HepG2 (cell line): ENCODE data around the gene HES1. TPM values are rescaled to one million over a fixed set of nuclear protein-coding genes. Genes with fewer than 3 reads are reported as not detected.

ENCODE experiments used
- ARID2 ChIP-seq: sonication (generic); formaldehyde crosslinking; IDR thresholded peaks from 2 replicates; pipeline ENCODE4 v1.8.1; 2022; ENCODE audit warnings: mild to moderate bottlenecking, missing genetic modification reagents, borderline replicate concordance
- FIP1L1 ChIP-seq: fragments of 200-400 bp; formaldehyde crosslinking; IDR thresholded peaks from 2 replicates; pipeline ENCODE4 v1.6.1; 2018; ENCODE audit warnings: low read depth, mild to moderate bottlenecking, low read length, moderate library complexity, borderline replicate concordance; ENCODE audit not compliant: insufficient read depth
- KDM3A ChIP-seq: IDR thresholded peaks from 2 replicates; pipeline ENCODE4 v1.6.1; 2018; ENCODE audit warnings: low read depth, missing compliant biosample characterization
- KLF15 ChIP-seq: sonication (generic); formaldehyde crosslinking; IDR thresholded peaks from 2 replicates; pipeline ENCODE4 v1.8.1; 2023; ENCODE audit warnings: borderline replicate concordance, mild to moderate bottlenecking, inconsistent platforms, missing genetic modification reagents, mixed read lengths
- KLF16 ChIP-seq, 2 experiments: sonication (generic) in 1 of 2; formaldehyde crosslinking in 1 of 2; IDR thresholded peaks; 2 replicates each; pipeline versions ENCODE4 v1.6.1 to v1.8.0; 2016 to 2023; ENCODE audit warnings: missing genetic modification reagents in 2 of 2, missing compliant biosample characterization in 1 of 2
- MTA1 ChIP-seq: sonication (generic); formaldehyde crosslinking; IDR thresholded peaks from 2 replicates; pipeline ENCODE4 v1.4.0; 2020; ENCODE audit warnings: missing genetic modification reagents, mild to moderate bottlenecking, borderline replicate concordance
- MXI1 ChIP-seq: IDR thresholded peaks from 3 replicates; pipeline ENCODE4 v1.6.1; 2012; ENCODE audit warnings: low read depth, low read length, inconsistent platforms, borderline replicate concordance
- NRL ChIP-seq: sonication (generic); formaldehyde crosslinking; IDR thresholded peaks from 2 replicates; pipeline ENCODE4 v1.5.0; 2020; ENCODE audit warnings: missing genetic modification reagents, mild to moderate bottlenecking, moderate library complexity, borderline replicate concordance
- PPARG ChIP-seq: conservative IDR thresholded peaks from 2 replicates; pipeline ENCODE4 v1.6.1; 2016; ENCODE audit warnings: missing biosample characterization, missing genetic modification reagents
- THYN1 ChIP-seq: sonication (generic); formaldehyde crosslinking; IDR thresholded peaks from 2 replicates; pipeline ENCODE4 v1.8.1; 2023; ENCODE audit warnings: low read depth, mild to moderate bottlenecking, moderate library complexity, missing genetic modification reagents, borderline replicate concordance
- ZNF646 ChIP-seq: sonication (generic); formaldehyde crosslinking; IDR thresholded peaks from 2 replicates; pipeline ENCODE4 v1.9.0; 2021; ENCODE audit warnings: mild to moderate bottlenecking, missing genetic modification reagents
- ZNF724P ChIP-seq: sonication (generic); formaldehyde crosslinking; IDR thresholded peaks from 2 replicates; pipeline ENCODE4 v1.8.0; 2022; ENCODE audit warnings: missing genetic modification reagents, borderline replicate concordance
- ZNF891 ChIP-seq: sonication (generic); formaldehyde crosslinking; IDR thresholded peaks from 2 replicates; pipeline ENCODE4 v1.5.0; 2020; ENCODE audit warnings: mild to moderate bottlenecking, missing genetic modification reagents
- polyA plus RNA-seq, 8 experiments: library from polyadenylated mRNA; depleted of rRNA in 3 of 8; stranded (reverse) in 7 of 8; unstranded in 1 of 8; fragments of >200 nt; fragmentation: Illumina TruSeq in 4 of 8; extraction: Trizol in 4 of 8; gene quantifications; 2 replicates each; pipeline versions ENCODE4 v1.2.1 to v1.2.3, GENCODE V29; 2011 to 2016; ENCODE audit warnings: low read depth in 4 of 8, missing spikeins in 1 of 8, mixed read lengths in 1 of 8; ENCODE audit not compliant: insufficient read depth in 1 of 8
- total RNA-seq, 5 experiments: library from RNA; depleted of rRNA; stranded (reverse); fragments of >200 nt; fragmentation: Illumina TruSeq; extraction: Trizol; gene quantifications; 2 replicates each; pipeline ENCODE4 v1.2.3, GENCODE V29; 2016; ENCODE audit warnings: low read depth in 1 of 5
- TF ChIP-seq, protein P1 (sequence below): sonication (generic); formaldehyde crosslinking; IDR thresholded peaks from 2 replicates; pipeline ENCODE4 v1.4.0; 2020; ENCODE audit warnings: missing genetic modification reagents
- TF ChIP-seq, protein P2 (sequence below): sonication (generic); formaldehyde crosslinking; IDR thresholded peaks from 2 replicates; pipeline ENCODE4 v1.4.0; 2020; ENCODE audit warnings: mild to moderate bottlenecking, missing genetic modification reagents

The HES1 gene
- total and polyA plus RNA-seq, 2 of the 13 experiments (the other 11 are each of a cell fraction or from before 2014, with no cell fraction given), result 15.4 to 19.8 TPM

GRCh38 chr3:194137506-194138474 lies 1.8 kb downstream of the HES1 start (continued):
- TF ChIP-seq ZNF646 (CRISPR knock-in tag) (0 out of 2 replicates have a peak, but pooled peaks have one; percentile 36), KDM3A (CRISPR knock-in tag) (0 out of 2 replicates have a peak, but pooled peaks have one; percentile 72), ZNF724P (CRISPR knock-in tag) (peak; percentile 5; the same call in 1 of the 2 replicates), MXI1 (peak; percentile 34; the same call in 1 of the 3 replicates), NRL (CRISPR knock-in tag) (peak; percentile 42; the same call in 1 of the 2 replicates), THYN1 (no peak), ZNF891 (CRISPR knock-in tag) (peak; percentile 41; the same call in 1 of the 2 replicates), MTA1 (peak; percentile 50; the same call in 1 of the 2 replicates), KLF16 (CRISPR knock-in tag; IDR thresholded peaks at IDR 0.05) (no peak), FIP1L1 (no peak), KLF15 (CRISPR knock-in tag) (no peak), ARID2 (CRISPR knock-in tag) (0 out of 2 replicates have a peak, but pooled peaks have one; percentile 33), PPARG (no peak)
- TF ChIP-seq, protein P1, sequence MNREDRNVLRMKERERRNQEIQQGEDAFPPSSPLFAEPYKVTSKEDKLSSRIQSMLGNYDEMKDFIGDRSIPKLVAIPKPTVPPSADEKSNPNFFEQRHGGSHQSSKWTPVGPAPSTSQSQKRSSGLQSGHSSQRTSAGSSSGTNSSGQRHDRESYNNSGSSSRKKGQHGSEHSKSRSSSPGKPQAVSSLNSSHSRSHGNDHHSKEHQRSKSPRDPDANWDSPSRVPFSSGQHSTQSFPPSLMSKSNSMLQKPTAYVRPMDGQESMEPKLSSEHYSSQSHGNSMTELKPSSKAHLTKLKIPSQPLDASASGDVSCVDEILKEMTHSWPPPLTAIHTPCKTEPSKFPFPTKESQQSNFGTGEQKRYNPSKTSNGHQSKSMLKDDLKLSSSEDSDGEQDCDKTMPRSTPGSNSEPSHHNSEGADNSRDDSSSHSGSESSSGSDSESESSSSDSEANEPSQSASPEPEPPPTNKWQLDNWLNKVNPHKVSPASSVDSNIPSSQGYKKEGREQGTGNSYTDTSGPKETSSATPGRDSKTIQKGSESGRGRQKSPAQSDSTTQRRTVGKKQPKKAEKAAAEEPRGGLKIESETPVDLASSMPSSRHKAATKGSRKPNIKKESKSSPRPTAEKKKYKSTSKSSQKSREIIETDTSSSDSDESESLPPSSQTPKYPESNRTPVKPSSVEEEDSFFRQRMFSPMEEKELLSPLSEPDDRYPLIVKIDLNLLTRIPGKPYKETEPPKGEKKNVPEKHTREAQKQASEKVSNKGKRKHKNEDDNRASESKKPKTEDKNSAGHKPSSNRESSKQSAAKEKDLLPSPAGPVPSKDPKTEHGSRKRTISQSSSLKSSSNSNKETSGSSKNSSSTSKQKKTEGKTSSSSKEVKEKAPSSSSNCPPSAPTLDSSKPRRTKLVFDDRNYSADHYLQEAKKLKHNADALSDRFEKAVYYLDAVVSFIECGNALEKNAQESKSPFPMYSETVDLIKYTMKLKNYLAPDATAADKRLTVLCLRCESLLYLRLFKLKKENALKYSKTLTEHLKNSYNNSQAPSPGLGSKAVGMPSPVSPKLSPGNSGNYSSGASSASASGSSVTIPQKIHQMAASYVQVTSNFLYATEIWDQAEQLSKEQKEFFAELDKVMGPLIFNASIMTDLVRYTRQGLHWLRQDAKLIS, result no peak
- TF ChIP-seq, protein P2, sequence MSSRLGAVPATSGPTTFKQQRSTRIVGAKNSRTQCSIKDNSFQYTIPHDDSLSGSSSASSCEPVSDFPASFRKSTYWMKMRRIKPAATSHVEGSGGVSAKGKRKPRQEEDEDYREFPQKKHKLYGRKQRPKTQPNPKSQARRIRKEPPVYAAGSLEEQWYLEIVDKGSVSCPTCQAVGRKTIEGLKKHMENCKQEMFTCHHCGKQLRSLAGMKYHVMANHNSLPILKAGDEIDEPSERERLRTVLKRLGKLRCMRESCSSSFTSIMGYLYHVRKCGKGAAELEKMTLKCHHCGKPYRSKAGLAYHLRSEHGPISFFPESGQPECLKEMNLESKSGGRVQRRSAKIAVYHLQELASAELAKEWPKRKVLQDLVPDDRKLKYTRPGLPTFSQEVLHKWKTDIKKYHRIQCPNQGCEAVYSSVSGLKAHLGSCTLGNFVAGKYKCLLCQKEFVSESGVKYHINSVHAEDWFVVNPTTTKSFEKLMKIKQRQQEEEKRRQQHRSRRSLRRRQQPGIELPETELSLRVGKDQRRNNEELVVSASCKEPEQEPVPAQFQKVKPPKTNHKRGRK (CRISPR knock-in tag), result 0 out of 2 replicates have a peak, but pooled peaks have one; percentile 42
